ENCODE measurements around the gene MTRR.

- no peak for TF ChIP-seq CTCF (conservative IDR thresholded peaks at IDR 0.05; ENCODE audit: low read depth, low read length)
- no peak for TF ChIP-seq EZH2phosphoT487 (IDR thresholded peaks at IDR 0.05; ENCODE audit: borderline replicate concordance, low read length)
Observed at GRCh38 chr5:7842531-7842930, 26.4 kb upstream of the MTRR start.
